Activated B cell treated with CpG ODN at 0.5 μM for 24 hours (primary cell): ENCODE results near the gene RBMS1. TPM values are rescaled to one million over a fixed set of nuclear protein-coding genes. Genes with fewer than 3 reads are reported as not detected.

Source experiments
- ATAC-seq: fragments of 200-7000 bp; cut with Tn5 transposase; one replicate; pipeline ENCODE4 v1.10.0; 2021; ENCODE audit warnings: low read depth, mild to moderate bottlenecking, moderate library complexity
- CTCF ChIA-PET: fragments of 350-600 bp; sonication (Branson Sonifier 250); formaldehyde crosslinking; loops from one replicate; lab custom pipeline; 2021; ENCODE audit warnings: antibody characterized with exemption; lab: Charles Lee
- POLR2A ChIA-PET: fragments of 350-600 bp; sonication (Branson Sonifier 250); formaldehyde crosslinking; loops from one replicate; lab custom pipeline; 2021; ENCODE audit warnings: antibody characterized with exemption; lab: Charles Lee
- DNase-seq: peaks from one replicate; pipeline ENCODE4 v3.0.0; 2022
- H3K27ac Mint-ChIP-seq: one replicate; pipeline ENCODE4 v1.8.0; 2020; ENCODE audit warnings: mixed read lengths
- H3K27me3 Mint-ChIP-seq: one replicate; pipeline ENCODE4 v1.8.0; 2021; ENCODE audit warnings: mixed read lengths
- H3K36me3 Mint-ChIP-seq: one replicate; pipeline ENCODE4 v1.8.0; 2021; ENCODE audit warnings: low read depth, mixed read lengths
- H3K4me1 Mint-ChIP-seq: one replicate; pipeline ENCODE4 v1.8.0; 2021; ENCODE audit warnings: mixed read lengths
- H3K4me3 Mint-ChIP-seq: one replicate; pipeline ENCODE4 v1.8.0; 2020; ENCODE audit warnings: mild to moderate bottlenecking, mixed read lengths
- H3K9me3 Mint-ChIP-seq: one replicate; pipeline ENCODE4 v1.8.0; 2020; ENCODE audit warnings: mixed read lengths
- intact Hi-C: fragments of 100-400 bp; cut with micrococcal nuclease; formaldehyde crosslinking; loops from one replicate; pipeline ENCODE4 v1.15.1; 2024
- total RNA-seq: library from RNA; stranded (reverse); gene quantifications from 2 replicates; pipeline ENCODE4 v1.2.3, GENCODE V29; 2022
- TF ChIP-seq, protein P1 (sequence below): fragments of 200-600 bp; IDR thresholded peaks from one replicate; pipeline ENCODE4 v1.8.0; 2022; ENCODE audit warnings: antibody characterized with exemption, mild to moderate bottlenecking

Gene RBMS1
- total RNA-seq, 1 donor from 2014 or later, result 30.9 TPM

- no peaks in the 10 kb centered on the region for H3K36me3 Mint-ChIP-seq
- TF ChIP-seq, protein P1, sequence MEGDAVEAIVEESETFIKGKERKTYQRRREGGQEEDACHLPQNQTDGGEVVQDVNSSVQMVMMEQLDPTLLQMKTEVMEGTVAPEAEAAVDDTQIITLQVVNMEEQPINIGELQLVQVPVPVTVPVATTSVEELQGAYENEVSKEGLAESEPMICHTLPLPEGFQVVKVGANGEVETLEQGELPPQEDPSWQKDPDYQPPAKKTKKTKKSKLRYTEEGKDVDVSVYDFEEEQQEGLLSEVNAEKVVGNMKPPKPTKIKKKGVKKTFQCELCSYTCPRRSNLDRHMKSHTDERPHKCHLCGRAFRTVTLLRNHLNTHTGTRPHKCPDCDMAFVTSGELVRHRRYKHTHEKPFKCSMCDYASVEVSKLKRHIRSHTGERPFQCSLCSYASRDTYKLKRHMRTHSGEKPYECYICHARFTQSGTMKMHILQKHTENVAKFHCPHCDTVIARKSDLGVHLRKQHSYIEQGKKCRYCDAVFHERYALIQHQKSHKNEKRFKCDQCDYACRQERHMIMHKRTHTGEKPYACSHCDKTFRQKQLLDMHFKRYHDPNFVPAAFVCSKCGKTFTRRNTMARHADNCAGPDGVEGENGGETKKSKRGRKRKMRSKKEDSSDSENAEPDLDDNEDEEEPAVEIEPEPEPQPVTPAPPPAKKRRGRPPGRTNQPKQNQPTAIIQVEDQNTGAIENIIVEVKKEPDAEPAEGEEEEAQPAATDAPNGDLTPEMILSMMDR, result no peak
- ChIA-PET CTCF (no interaction called here), POLR2A (no interaction called here)
- no peak overlapping the region for H3K27ac Mint-ChIP-seq
- DNase-seq (no peak), ATAC-seq (no peak)
- H3K27me3 Mint-ChIP-seq, result peaks cover 10% of the 10 kb centered on the region
- intact Hi-C loops, result no loop called here
- no peaks in the 10 kb centered on the region for H3K4me1 Mint-ChIP-seq
- H3K9me3 Mint-ChIP-seq, result no peaks in the 10 kb centered on the region
- no peak overlapping the region for H3K4me3 Mint-ChIP-seq
Measured at GRCh38 chr2:160472839-160473251, 20.8 kb downstream of the RBMS1 start.

- Mint-ChIP-seq H3K4me1 (no peaks in the 10 kb centered on the region), H3K4me3 (no peak overlapping the region), H3K36me3 (no peaks in the 10 kb centered on the region), H3K27ac (no peak overlapping the region), H3K9me3 (no peaks in the 10 kb centered on the region), H3K27me3 (peaks cover 7% of the 10 kb centered on the region)
- DNase-seq, result no peak
- ChIA-PET POLR2A (no interaction called here), CTCF (no interaction called here)
- TF ChIP-seq, protein P1, result no peak
- no peak for ATAC-seq
- intact Hi-C loops, result no loop called here
Measured at GRCh38 chr2:160471950-160472349, 21.7 kb downstream of the RBMS1 start.

- ChIA-PET POLR2A (interaction anchor here (0.6 kb wide), 1 partner anchor 92 kb away, joined by 5 read pairs; no protein-coding TSS in a partner anchor), CTCF (no interaction called here)
- Mint-ChIP-seq H3K27ac (no peak overlapping the region), H3K27me3 (peaks cover 4% of the 10 kb centered on the region), H3K4me1 (no peaks in the 10 kb centered on the region), H3K36me3 (no peaks in the 10 kb centered on the region), H3K9me3 (no peaks in the 10 kb centered on the region), H3K4me3 (no peak overlapping the region)
- TF ChIP-seq, protein P1, result no peak
- intact Hi-C loops, result no loop called here
- no peak for DNase-seq
- ATAC-seq, result no peak
Measured at GRCh38 chr2:160469621-160470204, 23.9 kb downstream of the RBMS1 start.

DNA sequence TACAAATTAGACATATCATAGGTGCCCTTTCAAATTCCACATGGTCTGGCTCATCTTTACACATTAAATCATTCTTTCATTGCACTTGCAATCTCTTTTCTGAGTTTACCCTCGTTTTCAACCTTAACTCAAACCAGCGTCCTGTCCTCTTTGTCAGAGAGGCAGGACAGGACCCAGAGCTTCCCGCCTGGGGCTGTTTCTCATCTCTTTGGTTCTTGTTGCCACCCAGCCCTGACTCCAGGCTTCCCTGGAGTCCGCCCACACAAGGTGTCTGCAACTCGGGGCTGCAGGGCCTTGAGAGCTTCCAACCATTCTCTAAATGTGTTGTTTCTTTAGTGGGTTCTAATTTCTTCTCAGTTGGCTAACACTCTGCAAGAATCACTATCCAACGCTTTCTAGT is 24.4 kb downstream of the RBMS1 start:
- Mint-ChIP-seq H3K9me3 (no peaks in the 10 kb centered on the region), H3K27me3 (peaks cover 4% of the 10 kb centered on the region), H3K27ac (no peak overlapping the region), H3K4me1 (no peaks in the 10 kb centered on the region), H3K4me3 (no peak overlapping the region), H3K36me3 (no peaks in the 10 kb centered on the region)
- TF ChIP-seq, protein P1, result no peak
- intact Hi-C loops, result no loop called here
- POLR2A ChIA-PET, result interaction anchor here (0.6 kb wide), 1 partner anchor 91 kb away, joined by 5 read pairs; no protein-coding TSS in a partner anchor
- no peak for DNase-seq
- CTCF ChIA-PET, result no interaction called here
- no peak for ATAC-seq

GRCh38 chr2:160467086-160467485 is 26.5 kb downstream of the RBMS1 start:
- Mint-ChIP-seq H3K27ac (no peak overlapping the region), H3K4me3 (no peak overlapping the region)

More at GRCh38 chr2:160467086-160467485, 26.5 kb downstream of the RBMS1 start:
- Mint-ChIP-seq H3K4me1 (no peaks in the 10 kb centered on the region), H3K27me3 (peaks cover 7% of the 10 kb centered on the region), H3K36me3 (no peaks in the 10 kb centered on the region), H3K9me3 (no peaks in the 10 kb centered on the region)
- CTCF ChIA-PET, result no interaction called here
- no peak for DNase-seq
- intact Hi-C loops, result no loop called here
- no peak for ATAC-seq
- TF ChIP-seq, protein P1, result no peak
- POLR2A ChIA-PET, result no interaction called here
